Measurements from ENCODE around the gene MRPL41.
A peak's percentile ranks its signal among the peaks of the same experiment; 100 is the strongest.
"Not testable (repeated sequence)": the region's sequence is repeated elsewhere in the genome, so short reads cannot be mapped to it uniquely, and the experiment has no call there.

MRPL41 gene

GRCh38 chr9:137543237-137543963 is 8.3 kb upstream of the MRPL41 start:
- Histone ChIP-seq H3K4me1 (ENCODE audit: insufficient read depth, low read length) (no peaks in the 10 kb centered on the region), H3K9ac (ENCODE audit: low read length) (no peak overlapping the region), H3K27me3 (ENCODE audit: control insufficient read depth in 1 of 2, insufficient read depth in 2 of 2, low read length in 2 of 2) (no peaks in the 10 kb centered on the region), H3K36me3 (ENCODE audit: insufficient read depth, low read length) (no peaks in the 10 kb centered on the region), H3K4me3 (ENCODE audit: low read depth in 1 of 2, low read length in 2 of 2) (no peak overlapping the region), H3K27ac (ENCODE audit: low read depth, low read length) (no peak overlapping the region), H3K9me3 (ENCODE audit: low read length) (no peaks in the 10 kb centered on the region)

GRCh38 chr9:137544176-137544760 is 7.4 kb upstream of the MRPL41 start:
- Histone ChIP-seq H3K9ac (ENCODE audit: low read length) (no peak overlapping the region), H3K27ac (ENCODE audit: low read depth, low read length) (no peak overlapping the region), H3K4me1 (ENCODE audit: insufficient read depth, low read length) (no peaks in the 10 kb centered on the region), H3K9me3 (ENCODE audit: low read length) (no peaks in the 10 kb centered on the region), H3K4me3 (ENCODE audit: low read depth in 1 of 2, low read length in 2 of 2) (no peak overlapping the region), H3K27me3 (ENCODE audit: control insufficient read depth in 1 of 2, insufficient read depth in 2 of 2, low read length in 2 of 2) (no peaks in the 10 kb centered on the region), H3K36me3 (ENCODE audit: insufficient read depth, low read length) (no peaks in the 10 kb centered on the region)

GRCh38 chr9:137545123-137545522 is 6.6 kb upstream of the MRPL41 start:
- Histone ChIP-seq H3K4me3 (ENCODE audit: low read depth in 1 of 2, low read length in 2 of 2) (no peak overlapping the region), H3K27ac (ENCODE audit: low read depth, low read length) (no peak overlapping the region), H3K9me3 (ENCODE audit: low read length) (no peaks in the 10 kb centered on the region), H3K9ac (ENCODE audit: low read length) (no peak overlapping the region), H3K27me3 (ENCODE audit: control insufficient read depth in 1 of 2, insufficient read depth in 2 of 2, low read length in 2 of 2) (no peaks in the 10 kb centered on the region), H3K36me3 (ENCODE audit: insufficient read depth, low read length) (no peaks in the 10 kb centered on the region), H3K4me1 (ENCODE audit: insufficient read depth, low read length) (peaks cover 5% of the 10 kb centered on the region)

GRCh38 chr9:137547687-137548543 is 3.8 kb upstream of the MRPL41 start:
- no peak overlapping the region for H3K4me3 ChIP-seq (ENCODE audit: low read depth in 1 of 2, low read length in 2 of 2)
- H3K9ac ChIP-seq (ENCODE audit: low read length) = no peak overlapping the region
- peaks cover 7% of the 10 kb centered on the region for H3K4me1 ChIP-seq (ENCODE audit: insufficient read depth, low read length)
- H3K36me3 ChIP-seq (ENCODE audit: insufficient read depth, low read length) = no peaks in the 10 kb centered on the region
- no peaks in the 10 kb centered on the region for H3K27me3 ChIP-seq (ENCODE audit: control insufficient read depth in 1 of 2, insufficient read depth in 2 of 2, low read length in 2 of 2)
- no peaks in the 10 kb centered on the region for H3K9me3 ChIP-seq (ENCODE audit: low read length)
- no peak overlapping the region for H3K27ac ChIP-seq (ENCODE audit: low read depth, low read length)

GRCh38 chr9:137550231-137550621 is 1.5 kb upstream of the MRPL41 start, which contains the start of gene PNPLA7:
Gene PNPLA7 (minus strand): TSS chr9:137550402. CDS start chr9:137550197, 205 bp downstream.
- Histone ChIP-seq H3K4me1 (ENCODE audit: insufficient read depth, low read length) (peaks cover 7% of the 10 kb centered on the region), H3K9me3 (ENCODE audit: low read length) (no peaks in the 10 kb centered on the region), H3K36me3 (ENCODE audit: insufficient read depth, low read length) (peaks cover 7% of the 10 kb centered on the region), H3K27me3 (ENCODE audit: control insufficient read depth in 1 of 2, insufficient read depth in 2 of 2, low read length in 2 of 2) (no peaks in the 10 kb centered on the region), H3K9ac (ENCODE audit: low read length) (peak within 1 kb of the TSS; percentile 41), H3K4me3 (ENCODE audit: low read depth in 1 of 2, low read length in 2 of 2) (peak within 1 kb of the TSS; percentile 55 to 68), H3K27ac (ENCODE audit: low read depth, low read length) (peak within 1 kb of the TSS; percentile 68)

GRCh38 chr9:137550958-137551263 is 768 bp upstream of the MRPL41 start:
- not testable (repeated sequence) for H3K9ac ChIP-seq (ENCODE audit: low read length); H3K4me1 ChIP-seq (ENCODE audit: insufficient read depth, low read length); H3K9me3 ChIP-seq (ENCODE audit: low read length); H3K27me3 ChIP-seq (ENCODE audit: control insufficient read depth in 1 of 2, insufficient read depth in 2 of 2, low read length in 2 of 2)
- H3K27ac ChIP-seq (ENCODE audit: low read depth, low read length) = peak overlapping the region; percentile 68
- H3K36me3 ChIP-seq (ENCODE audit: insufficient read depth, low read length) = peaks cover 12% of the 10 kb centered on the region
- peak overlapping the region; percentile 49 to 68 for H3K4me3 ChIP-seq (ENCODE audit: low read depth in 1 of 2, low read length in 2 of 2)

GRCh38 chr9:137552022-137552768 is 516 bp downstream of the MRPL41 start:
- Histone ChIP-seq H3K9ac (ENCODE audit: low read length) (peak overlapping the region; percentile 37), H3K36me3 (ENCODE audit: insufficient read depth, low read length) (peaks cover 20% of the 10 kb centered on the region), H3K27ac (ENCODE audit: low read depth, low read length) (peak overlapping the region; percentile 80), H3K27me3 (ENCODE audit: control insufficient read depth in 1 of 2, insufficient read depth in 2 of 2, low read length in 2 of 2) (no peaks in the 10 kb centered on the region), H3K9me3 (ENCODE audit: low read length) (no peaks in the 10 kb centered on the region), H3K4me1 (ENCODE audit: insufficient read depth, low read length) (peaks cover 12% of the 10 kb centered on the region), H3K4me3 (ENCODE audit: low read depth in 1 of 2, low read length in 2 of 2) (peak overlapping the region; percentile 53 to 99)

GRCh38 chr9:137553654-137554053 is 2.0 kb downstream of the MRPL41 start:
- H3K27me3 ChIP-seq (ENCODE audit: control insufficient read depth in 1 of 2, insufficient read depth in 2 of 2, low read length in 2 of 2); H3K27ac ChIP-seq (ENCODE audit: low read depth, low read length); H3K4me3 ChIP-seq (ENCODE audit: low read depth in 1 of 2, low read length in 2 of 2); H3K9me3 ChIP-seq (ENCODE audit: low read length); H3K9ac ChIP-seq (ENCODE audit: low read length): not testable (repeated sequence)
- H3K4me1 ChIP-seq (ENCODE audit: insufficient read depth, low read length) = peaks cover 12% of the 10 kb centered on the region
- H3K36me3 ChIP-seq (ENCODE audit: insufficient read depth, low read length) = peaks cover 28% of the 10 kb centered on the region

- Histone ChIP-seq H3K36me3 (ENCODE audit: insufficient read depth, low read length) (peaks cover 28% of the 10 kb centered on the region), H3K9ac (ENCODE audit: low read length) (no peak overlapping the region), H3K27ac (ENCODE audit: low read depth, low read length) (no peak overlapping the region), H3K27me3 (ENCODE audit: control insufficient read depth in 1 of 2, insufficient read depth in 2 of 2, low read length in 2 of 2) (no peaks in the 10 kb centered on the region), H3K4me1 (ENCODE audit: insufficient read depth, low read length) (peaks cover 12% of the 10 kb centered on the region), H3K4me3 (ENCODE audit: low read depth in 1 of 2, low read length in 2 of 2) (no peak overlapping the region), H3K9me3 (ENCODE audit: low read length) (no peaks in the 10 kb centered on the region)
Measured at GRCh38 chr9:137554349-137554748, 2.7 kb downstream of the MRPL41 start.

GRCh38 chr9:137555179-137555578 is 3.5 kb downstream of the MRPL41 start:
- Histone ChIP-seq H3K36me3 (ENCODE audit: insufficient read depth, low read length) (peaks cover 28% of the 10 kb centered on the region), H3K27ac (ENCODE audit: low read depth, low read length) (no peak overlapping the region)

More at GRCh38 chr9:137555179-137555578, 3.5 kb downstream of the MRPL41 start:
- Histone ChIP-seq H3K9ac (ENCODE audit: low read length) (no peak overlapping the region), H3K4me3 (ENCODE audit: low read depth in 1 of 2, low read length in 2 of 2) (no peak overlapping the region), H3K4me1 (ENCODE audit: insufficient read depth, low read length) (peaks cover 6% of the 10 kb centered on the region), H3K27me3 (ENCODE audit: control insufficient read depth in 1 of 2, insufficient read depth in 2 of 2, low read length in 2 of 2) (no peaks in the 10 kb centered on the region), H3K9me3 (ENCODE audit: low read length) (no peaks in the 10 kb centered on the region)
